Measurements from ENCODE around the gene CRABP1. TPM values are rescaled to one million over a fixed set of nuclear protein-coding genes. Genes with fewer than 3 reads are reported as not detected.
A peak's percentile ranks its signal among the peaks of the same experiment; 100 is the strongest.

The CRABP1 gene
- polyA plus RNA-seq, result under 1 TPM in 1 of 2 donors, not detected in 1; 0.11 TPM

GRCh38 chr15:78340231-78341056 lies at the start of gene CRABP1:
Gene CRABP1, plus strand, starts transcription at chr15:78340353. Its CDS starts 76 bp downstream, at chr15:78340429.
- Histone ChIP-seq H3K4me1 (ENCODE audit: control insufficient read depth in 2 of 2, insufficient read depth in 2 of 2, low read length in 1 of 2) (peaks cover 2 to 6% of the 10 kb centered on the region in 2 donors), H3K27ac (ENCODE audit: low read depth in 2 of 2, low read length in 1 of 2) (no peak within 1 kb of the TSS), H3K27me3 (ENCODE audit: control insufficient read depth in 1 of 2, insufficient read depth in 2 of 2, low read length in 2 of 2) (peaks cover 13 to 21% of the 10 kb centered on the region in 2 donors), H3K36me3 (ENCODE audit: control insufficient read depth in 2 of 2, insufficient read depth in 2 of 2, low read length in 1 of 2) (no peaks in the 10 kb centered on the region), H3K4me3 (ENCODE audit: low read depth in 1 of 2, low read length in 2 of 2) (no peak within 1 kb of the TSS), H3K9me3 (ENCODE audit: control insufficient read depth in 2 of 2, insufficient read depth in 1 of 2, low read depth in 1 of 2, low read length in 1 of 2) (no peaks in the 10 kb centered on the region)
- WGBS, 2 donors, result 2 to 3% methylated on average over 59 to 67 of the region's 67 CpGs

DNA sequence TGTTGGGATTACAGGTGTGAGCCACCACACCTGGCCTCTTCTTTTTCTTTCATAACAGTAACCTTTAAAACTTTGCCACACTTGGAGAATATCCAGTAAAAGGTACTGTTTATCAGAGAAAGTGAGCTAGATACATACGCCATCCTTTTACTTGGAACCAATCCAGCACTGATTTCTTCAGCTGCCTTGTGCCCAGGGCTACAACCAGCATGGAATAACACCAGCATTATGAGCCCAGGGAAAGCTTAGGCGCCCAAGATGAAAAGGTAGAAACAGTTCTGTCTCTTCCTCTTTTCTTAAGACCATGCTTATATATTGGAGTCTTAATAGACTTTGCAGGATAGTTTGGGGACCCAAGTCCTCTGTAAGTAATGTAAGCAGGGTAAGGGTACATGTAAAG lies 49.1 kb upstream of the CRABP1 start:
- H3K4me1 ChIP-seq (ENCODE audit: control insufficient read depth in 2 of 2, insufficient read depth in 2 of 2, low read length in 1 of 2), result no peaks in the 10 kb centered on the region
- 49 to 64% methylated on average over 2 of the region's 2 CpGs for WGBS, 2 donors
- H3K27ac ChIP-seq (ENCODE audit: low read depth in 2 of 2, low read length in 1 of 2), result peak overlapping the region in 1 of 2 donors; percentile 68
- H3K4me3 ChIP-seq (ENCODE audit: low read depth in 1 of 2, low read length in 2 of 2), result no peak overlapping the region
- H3K27me3 ChIP-seq (ENCODE audit: control insufficient read depth in 1 of 2, insufficient read depth in 2 of 2, low read length in 2 of 2), result no peaks in the 10 kb centered on the region
- peaks cover 14 to 18% of the 10 kb centered on the region in 2 donors for H3K36me3 ChIP-seq (ENCODE audit: control insufficient read depth in 2 of 2, insufficient read depth in 2 of 2, low read length in 1 of 2)
- no peaks in the 10 kb centered on the region for H3K9me3 ChIP-seq (ENCODE audit: control insufficient read depth in 2 of 2, insufficient read depth in 1 of 2, low read depth in 1 of 2, low read length in 1 of 2)

DNA sequence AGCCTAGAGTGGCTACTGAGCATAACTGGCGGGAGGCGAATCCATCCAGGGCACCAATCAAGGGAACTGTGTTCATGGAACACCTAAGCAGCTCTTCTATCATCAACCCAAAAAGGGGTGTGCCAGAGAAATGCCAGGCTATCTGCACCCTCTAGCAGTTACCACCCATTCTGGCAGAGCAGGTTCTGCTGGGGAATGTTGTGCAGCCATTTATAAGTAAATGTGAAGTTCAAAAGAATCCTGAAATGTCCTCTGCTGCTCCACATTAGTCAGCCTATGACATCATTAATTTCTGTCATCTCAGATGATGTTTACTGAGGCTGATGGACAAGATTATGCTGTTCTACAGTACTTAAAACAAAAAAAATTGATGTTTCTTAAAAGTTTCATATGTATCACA lies 48.5 kb upstream of the CRABP1 start:
- WGBS, 2 donors, result 94 to 96% methylated on average over 2 of the region's 2 CpGs
- H3K36me3 ChIP-seq (ENCODE audit: control insufficient read depth in 2 of 2, insufficient read depth in 2 of 2, low read length in 1 of 2), result peaks cover 13 to 14% of the 10 kb centered on the region in 2 donors

DNA sequence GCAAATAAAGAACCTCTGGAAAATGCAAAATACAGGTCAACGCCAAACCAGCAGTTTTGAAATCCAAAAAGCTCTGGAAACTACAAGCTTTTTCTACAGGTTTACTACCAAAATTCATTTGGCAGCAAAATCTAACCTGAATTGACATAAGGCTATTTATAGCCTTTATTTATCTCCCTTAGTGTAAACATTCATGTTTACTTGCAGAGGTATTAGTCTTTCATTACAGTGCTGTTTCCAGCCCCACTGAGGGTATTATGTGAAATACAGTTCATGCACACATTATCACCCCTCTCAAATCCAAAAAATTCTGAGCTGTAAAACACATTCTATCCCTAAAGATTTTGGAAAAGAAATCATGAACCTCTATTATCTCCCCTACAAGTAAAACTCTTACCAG lies 47.9 kb upstream of the CRABP1 start:
- no peaks in the 10 kb centered on the region for H3K27me3 ChIP-seq (ENCODE audit: control insufficient read depth in 1 of 2, insufficient read depth in 2 of 2, low read length in 2 of 2)
- peaks cover 10 to 12% of the 10 kb centered on the region in 2 donors for H3K36me3 ChIP-seq (ENCODE audit: control insufficient read depth in 2 of 2, insufficient read depth in 2 of 2, low read length in 1 of 2)
- H3K4me3 ChIP-seq (ENCODE audit: low read depth in 1 of 2, low read length in 2 of 2), result no peak overlapping the region
- H3K4me1 ChIP-seq (ENCODE audit: control insufficient read depth in 2 of 2, insufficient read depth in 2 of 2, low read length in 1 of 2), result no peaks in the 10 kb centered on the region
- WGBS, 2 donors, result 86 to 98% methylated on average over 1 of the region's 1 CpG
- H3K27ac ChIP-seq (ENCODE audit: low read depth in 2 of 2, low read length in 1 of 2), result no peak overlapping the region
- no peaks in the 10 kb centered on the region for H3K9me3 ChIP-seq (ENCODE audit: control insufficient read depth in 2 of 2, insufficient read depth in 1 of 2, low read depth in 1 of 2, low read length in 1 of 2)

More for the DNA sequence above, 48.5 kb upstream of the CRABP1 start:
- no peak overlapping the region for H3K4me3 ChIP-seq (ENCODE audit: low read depth in 1 of 2, low read length in 2 of 2)
- no peaks in the 10 kb centered on the region for H3K4me1 ChIP-seq (ENCODE audit: control insufficient read depth in 2 of 2, insufficient read depth in 2 of 2, low read length in 1 of 2)
- H3K27me3 ChIP-seq (ENCODE audit: control insufficient read depth in 1 of 2, insufficient read depth in 2 of 2, low read length in 2 of 2), result no peaks in the 10 kb centered on the region
- no peak overlapping the region for H3K27ac ChIP-seq (ENCODE audit: low read depth in 2 of 2, low read length in 1 of 2)
- H3K9me3 ChIP-seq (ENCODE audit: control insufficient read depth in 2 of 2, insufficient read depth in 1 of 2, low read depth in 1 of 2, low read length in 1 of 2), result no peaks in the 10 kb centered on the region

DNA sequence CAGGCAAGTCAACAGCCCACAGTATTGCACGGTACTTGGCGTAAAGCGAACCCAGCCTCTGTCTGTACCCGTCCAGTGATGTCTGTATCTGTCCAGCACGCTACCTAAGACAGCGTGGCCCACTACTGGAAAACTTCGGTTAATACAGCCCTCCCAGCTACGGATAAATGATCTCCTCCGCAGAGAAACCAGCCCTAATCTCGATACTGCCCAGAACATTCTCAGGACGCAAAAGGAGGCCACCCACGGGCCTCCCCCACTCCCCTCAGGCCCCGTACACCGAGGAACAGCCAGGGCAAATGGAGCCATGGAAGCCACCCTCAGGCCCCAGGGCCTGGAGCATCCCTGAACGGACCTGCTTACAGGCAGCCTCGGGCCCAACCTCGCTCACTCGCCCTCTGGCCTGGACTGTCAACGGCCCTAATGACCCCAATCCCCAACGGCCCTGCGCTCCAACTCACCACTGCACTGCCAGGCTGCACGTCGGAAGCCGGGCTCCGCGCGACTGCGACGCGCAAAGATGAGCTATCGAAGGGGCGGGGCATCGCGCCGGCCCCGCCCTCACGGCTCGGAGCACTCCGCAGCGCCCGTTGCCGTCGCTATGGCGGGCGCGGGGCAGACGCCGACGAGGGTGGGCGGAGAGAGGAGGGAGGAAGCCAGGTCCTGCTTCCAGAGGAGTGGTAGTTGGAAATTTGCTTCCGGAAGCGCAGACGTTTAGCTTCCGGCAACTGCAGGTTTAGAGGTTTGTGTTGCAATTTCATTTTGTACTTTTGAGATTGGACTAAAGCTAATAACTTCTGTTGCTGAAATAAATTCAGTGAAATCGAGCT lies 40.8 kb upstream of the CRABP1 start, which contains the start of gene SKIC8:
Gene SKIC8 (minus strand): TSS at position 509 of the 830 bp plus-strand sequence. CDS start 3,923 bp downstream, outside the sequence.
- no peaks in the 10 kb centered on the region for H3K9me3 ChIP-seq (ENCODE audit: control insufficient read depth in 2 of 2, insufficient read depth in 1 of 2, low read depth in 1 of 2, low read length in 1 of 2)
- H3K27me3 ChIP-seq (ENCODE audit: control insufficient read depth in 1 of 2, insufficient read depth in 2 of 2, low read length in 2 of 2), result no peaks in the 10 kb centered on the region
- peak within 1 kb of the TSS; percentile 94 to 98 for H3K4me3 ChIP-seq (ENCODE audit: low read depth in 1 of 2, low read length in 2 of 2)
- WGBS, 2 donors, result 0% methylated on average over 55 of the region's 55 CpGs
- peaks cover 0 to under 1% of the 10 kb centered on the region in 2 donors for H3K36me3 ChIP-seq (ENCODE audit: control insufficient read depth in 2 of 2, insufficient read depth in 2 of 2, low read length in 1 of 2)
- H3K27ac ChIP-seq (ENCODE audit: low read depth in 2 of 2, low read length in 1 of 2), result peak within 1 kb of the TSS; percentile 62 to 96
- H3K4me1 ChIP-seq (ENCODE audit: control insufficient read depth in 2 of 2, insufficient read depth in 2 of 2, low read length in 1 of 2), result no peaks in the 10 kb centered on the region

GRCh38 chr15:78301326-78301725 lies 38.8 kb upstream of the CRABP1 start:
- Histone ChIP-seq H3K27me3 (ENCODE audit: control insufficient read depth in 1 of 2, insufficient read depth in 2 of 2, low read length in 2 of 2) (no peaks in the 10 kb centered on the region), H3K4me1 (ENCODE audit: control insufficient read depth in 2 of 2, insufficient read depth in 2 of 2, low read length in 1 of 2) (no peaks in the 10 kb centered on the region), H3K27ac (ENCODE audit: low read depth in 2 of 2, low read length in 1 of 2) (no peak overlapping the region), H3K4me3 (ENCODE audit: low read depth in 1 of 2, low read length in 2 of 2) (no peak overlapping the region), H3K36me3 (ENCODE audit: control insufficient read depth in 2 of 2, insufficient read depth in 2 of 2, low read length in 1 of 2) (no peaks in the 10 kb centered on the region), H3K9me3 (ENCODE audit: control insufficient read depth in 2 of 2, insufficient read depth in 1 of 2, low read depth in 1 of 2, low read length in 1 of 2) (no peaks in the 10 kb centered on the region)

DNA sequence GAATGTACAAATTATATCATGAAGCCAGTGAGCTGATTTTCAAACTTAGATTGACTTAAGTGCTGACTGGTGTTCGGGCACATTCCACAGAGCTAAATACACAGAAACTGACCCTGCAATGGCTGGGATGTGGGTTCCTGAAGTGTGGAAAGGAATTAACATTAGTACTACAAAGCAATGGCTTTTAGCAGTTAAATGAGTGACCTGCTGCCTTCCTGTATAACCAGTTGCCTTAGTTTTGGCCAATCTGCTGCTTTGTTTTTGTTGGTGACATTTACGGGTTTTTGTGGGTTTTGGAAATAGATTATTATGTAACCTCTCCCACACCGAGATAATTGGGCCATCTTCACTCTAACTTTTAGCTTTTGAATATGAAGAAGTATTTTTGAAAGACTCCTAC lies 38.3 kb upstream of the CRABP1 start:
- Histone ChIP-seq H3K4me1 (ENCODE audit: control insufficient read depth in 2 of 2, insufficient read depth in 2 of 2, low read length in 1 of 2) (no peaks in the 10 kb centered on the region), H3K27ac (ENCODE audit: low read depth in 2 of 2, low read length in 1 of 2) (no peak overlapping the region), H3K9me3 (ENCODE audit: control insufficient read depth in 2 of 2, insufficient read depth in 1 of 2, low read depth in 1 of 2, low read length in 1 of 2) (no peaks in the 10 kb centered on the region), H3K36me3 (ENCODE audit: control insufficient read depth in 2 of 2, insufficient read depth in 2 of 2, low read length in 1 of 2) (no peaks in the 10 kb centered on the region), H3K27me3 (ENCODE audit: control insufficient read depth in 1 of 2, insufficient read depth in 2 of 2, low read length in 2 of 2) (no peaks in the 10 kb centered on the region), H3K4me3 (ENCODE audit: low read depth in 1 of 2, low read length in 2 of 2) (no peak overlapping the region)
- WGBS, 2 donors, result 25 to 37% methylated on average over 3 of the region's 3 CpGs

GRCh38 chr15:78302579-78303312 lies 37.4 kb upstream of the CRABP1 start:
- H3K27me3 ChIP-seq (ENCODE audit: control insufficient read depth in 1 of 2, insufficient read depth in 2 of 2, low read length in 2 of 2), result no peaks in the 10 kb centered on the region
- H3K4me1 ChIP-seq (ENCODE audit: control insufficient read depth in 2 of 2, insufficient read depth in 2 of 2, low read length in 1 of 2), result no peaks in the 10 kb centered on the region
- H3K36me3 ChIP-seq (ENCODE audit: control insufficient read depth in 2 of 2, insufficient read depth in 2 of 2, low read length in 1 of 2), result no peaks in the 10 kb centered on the region
- 69 to 73% methylated on average over 5 of the region's 5 CpGs for WGBS, 2 donors
- H3K27ac ChIP-seq (ENCODE audit: low read depth in 2 of 2, low read length in 1 of 2), result no peak overlapping the region
- H3K4me3 ChIP-seq (ENCODE audit: low read depth in 1 of 2, low read length in 2 of 2), result no peak overlapping the region
- H3K9me3 ChIP-seq (ENCODE audit: control insufficient read depth in 2 of 2, insufficient read depth in 1 of 2, low read depth in 1 of 2, low read length in 1 of 2), result no peaks in the 10 kb centered on the region
